B cell (primary cell): Measurements from ENCODE around the gene THOP1. TPM values are rescaled to one million over a fixed set of nuclear protein-coding genes. Genes with fewer than 3 reads are reported as not detected.

Source experiments
- ATAC-seq: fragments of 200-7000 bp; cut with Tn5 transposase; one replicate; pipeline ENCODE4 v1.10.0; 2021; ENCODE audit warnings: low read depth, mild to moderate bottlenecking, moderate number of reproducible peaks, moderate library complexity
- CTCF ChIA-PET: fragments of 350-600 bp; sonication (Branson Sonifier 250); formaldehyde crosslinking; loops from one replicate; lab custom pipeline; 2021; ENCODE audit warnings: antibody characterized with exemption, inconsistent platforms; lab: Charles Lee
- POLR2A ChIA-PET: fragments of 350-600 bp; sonication (Branson Sonifier 250); formaldehyde crosslinking; loops from one replicate; lab custom pipeline; 2021; ENCODE audit warnings: antibody characterized with exemption; lab: Charles Lee
- DNase-seq: peaks from one replicate; pipeline ENCODE4 v3.0.0; 2013
- H2AFZ ChIP-seq: 2 replicates; pipeline ENCODE4 v1.6.1; 2012; ENCODE audit warnings: mild to moderate bottlenecking, low read depth, low read length; ENCODE audit not compliant: insufficient read depth, poor library complexity, severe bottlenecking
- H3K27ac ChIP-seq, 2 donors: 1 replicate in 1 of 2; 2 replicates in 1 of 2; pipeline ENCODE4 v1.5.1; 2012 to 2013; ENCODE audit warnings: low read length in 2 of 2, mild to moderate bottlenecking in 2 of 2, moderate library complexity in 1 of 2
- H3K27me3 ChIP-seq, 4 experiments: fragments of 200-600 bp in 1 of 4; sonication (generic) in 1 of 4; replicated peaks in 1 of 4; 1 replicate in 2 of 4; 2 replicates in 2 of 4; pipeline versions ENCODE4 v1.6.1 to v1.7.0; 2013 to 2016; ENCODE audit warnings: low read length in 3 of 4, mild to moderate bottlenecking in 2 of 4, mixed read lengths in 1 of 4, moderate library complexity in 1 of 4; ENCODE audit not compliant: insufficient read depth in 4 of 4, control insufficient read depth in 3 of 4; ENCODE audit errors: control extremely low read depth in 1 of 4
- H3K36me3 ChIP-seq, 2 experiments: replicated peaks in 1 of 2; 1 replicate in 1 of 2; 2 replicates in 1 of 2; pipeline versions ENCODE4 v1.6.1 to v1.7.1; 2013; ENCODE audit warnings: low read length in 1 of 2; ENCODE audit not compliant: insufficient read depth in 2 of 2, control insufficient read depth in 1 of 2; ENCODE audit errors: control extremely low read depth in 1 of 2, extremely low read depth in 1 of 2
- H3K4me1 ChIP-seq, 2 donors: fragments of 200-600 bp in 1 of 2; sonication (generic) in 1 of 2; 1 replicate in 1 of 2; 2 replicates in 1 of 2; pipeline versions ENCODE4 v1.5.1 to v1.6.1; 2013 to 2017; ENCODE audit warnings: low read length in 2 of 2; ENCODE audit not compliant: control insufficient read depth in 2 of 2, insufficient read depth in 2 of 2
- H3K4me2 ChIP-seq: replicated peaks from 2 replicates; pipeline ENCODE3; 2012; ENCODE audit warnings: mild to moderate bottlenecking, low read depth, low read length; ENCODE audit not compliant: poor library complexity, severe bottlenecking
- H3K4me3 ChIP-seq, 5 experiments: fragments of 200-600 bp in 1 of 5; sonication (generic) in 1 of 5; 1 replicate in 3 of 5; 2 replicates in 2 of 5; pipeline versions ENCODE4 v1.5.1 to v1.7.0; 2011 to 2016; ENCODE audit warnings: low read length in 4 of 5, mild to moderate bottlenecking in 4 of 5, low read depth in 2 of 5, control low read depth in 1 of 5, moderate library complexity in 1 of 5; ENCODE audit not compliant: insufficient read depth in 1 of 5; ENCODE audit errors: control extremely low read depth in 1 of 5, extremely low read depth in 1 of 5
- H3K79me2 ChIP-seq: fragments of 200-600 bp; sonication (generic); one replicate; pipeline ENCODE4 v1.6.0; 2016; ENCODE audit warnings: low read length; ENCODE audit not compliant: control insufficient read depth, insufficient read depth
- H3K9ac ChIP-seq: fragments of 200-600 bp; sonication (generic); 2 replicates; pipeline ENCODE4 v1.6.1; 2017; ENCODE audit warnings: mild to moderate bottlenecking, low read length, moderate library complexity
- H3K9me3 ChIP-seq, 3 donors: one replicate each; pipeline versions ENCODE4 v1.6.1 to v1.7.1; 2013; ENCODE audit warnings: low read length in 2 of 3; ENCODE audit not compliant: control insufficient read depth in 2 of 3, insufficient read depth in 1 of 3; ENCODE audit errors: control extremely low read depth in 1 of 3
- H4K20me1 ChIP-seq: 2 replicates; pipeline ENCODE4 v1.6.0; 2012; ENCODE audit warnings: mild to moderate bottlenecking, low read length; ENCODE audit not compliant: insufficient read depth, control insufficient read depth, poor library complexity, severe bottlenecking
- H3K27ac Mint-ChIP-seq: one replicate; pipeline ENCODE4 v1.8.0; 2021; ENCODE audit warnings: mixed read lengths
- H3K27me3 Mint-ChIP-seq: one replicate; pipeline ENCODE4 v1.8.0; 2021; ENCODE audit warnings: mixed read lengths
- H3K4me1 Mint-ChIP-seq: one replicate; pipeline ENCODE4 v1.8.0; 2021; ENCODE audit warnings: mixed read lengths
- H3K4me3 Mint-ChIP-seq: one replicate; pipeline ENCODE4 v1.8.0; 2021; ENCODE audit warnings: mixed read lengths
- H3K9me3 Mint-ChIP-seq: one replicate; pipeline ENCODE4 v1.8.0; 2022; ENCODE audit warnings: mixed read lengths; ENCODE audit not compliant: insufficient read depth
- CTCF ChIP-seq: fragments of 200-600 bp; IDR thresholded peaks from one replicate; pipeline ENCODE4 v1.8.0; 2022; ENCODE audit warnings: antibody characterized with exemption, mild to moderate bottlenecking
- EZH2 ChIP-seq: IDR thresholded peaks from 2 replicates; pipeline ENCODE4 v1.6.1; 2012; ENCODE audit warnings: borderline replicate concordance, low read depth, mild to moderate bottlenecking, moderate library complexity, low read length; ENCODE audit not compliant: insufficient read depth, poor library complexity, severe bottlenecking
- WGBS: methylation state at CpG from one replicate; pipeline ENCODE4 v1.1.5; 2013; ENCODE audit warnings: missing lambda C conversion rate; ENCODE audit not compliant: insufficient coverage; 5-methylcytosine and 5-hydroxymethylcytosine counted together
- intact Hi-C: fragments of 100-400 bp; cut with micrococcal nuclease; formaldehyde crosslinking; loops from one replicate; pipeline ENCODE4 v1.10.0; 2022
- polyA plus RNA-seq: library from polyadenylated mRNA; depleted of rRNA; stranded (reverse); fragments of >200 nt; gene quantifications from 2 replicates; pipeline ENCODE4 v1.2.3, GENCODE V29; 2012
- total RNA-seq, 2 donors: library from RNA; stranded (reverse); fragments of 120-200 nt in 1 of 2; gene quantifications; 1 replicate in 1 of 2; 2 replicates in 1 of 2; pipeline versions ENCODE4 v1.2.3 to v1.2.4, GENCODE V29; 2013 to 2022

The THOP1 gene
- total and polyA plus RNA-seq, 2 donors (not counting 1 experiment from before 2014, with no cell fraction given): 54.3 to 56.4 TPM

GRCh38 chr19:2846180-2846894 is 61.0 kb downstream of the THOP1 start:
- H3K9me3 Mint-ChIP-seq: no peaks in the 10 kb centered on the region
- H3K27me3 Mint-ChIP-seq: no peaks in the 10 kb centered on the region
- intact Hi-C loops: no loop called here
- Histone ChIP-seq H3K36me3 (peaks cover 5 to 6% of the 10 kb centered on the region in 2 experiments), H3K79me2 (peaks cover 47% of the 10 kb centered on the region), H3K9me3 (peaks cover 7 to 15% (median 7%) of the 10 kb centered on the region in 3 donors), H4K20me1 (no peaks in the 10 kb centered on the region), H3K27me3 (no peaks in the 10 kb centered on the region), H3K4me3 (no peak overlapping the region), H2AFZ (no peak overlapping the region), H3K27ac (no peak overlapping the region), H3K9ac (no peak overlapping the region), H3K4me1 (peaks cover 11 to 15% of the 10 kb centered on the region in 2 donors), H3K4me2 (no peak overlapping the region)
- TF ChIP-seq CTCF (no peak), EZH2 (no peak)
- ChIA-PET POLR2A (no interaction called here), CTCF (no interaction called here)
- H3K4me3 Mint-ChIP-seq: no peak overlapping the region
- no peak for DNase-seq
- H3K27ac Mint-ChIP-seq: no peak overlapping the region
- peaks cover 26% of the 10 kb centered on the region for H3K4me1 Mint-ChIP-seq
- ATAC-seq: no peak
- 97% methylated on average over 10 of the region's 13 CpGs for WGBS

GRCh38 chr19:2847507-2847906 is 62.2 kb downstream of the THOP1 start:
- Histone ChIP-seq H3K36me3 (peaks cover 14 to 18% of the 10 kb centered on the region in 2 experiments), H3K4me2 (no peak overlapping the region), H3K79me2 (peaks cover 42% of the 10 kb centered on the region), H3K4me3 (no peak overlapping the region), H3K4me1 (peaks cover 6 to 9% of the 10 kb centered on the region in 2 donors), H4K20me1 (no peaks in the 10 kb centered on the region), H2AFZ (no peak overlapping the region), H3K9me3 (peaks cover 13 to 24% (median 14%) of the 10 kb centered on the region in 3 donors), H3K27ac (no peak overlapping the region), H3K27me3 (no peaks in the 10 kb centered on the region), H3K9ac (no peak overlapping the region)
- ChIA-PET CTCF (no interaction called here), POLR2A (no interaction called here)
- H3K4me3 Mint-ChIP-seq: no peak overlapping the region
- DNase-seq (no peak), ATAC-seq (no peak)
- no peak overlapping the region for H3K27ac Mint-ChIP-seq
- intact Hi-C loops: no loop called here
- no peak for TF ChIP-seq EZH2
- no peaks in the 10 kb centered on the region for H3K9me3 Mint-ChIP-seq
- H3K4me1 Mint-ChIP-seq: peaks cover 21% of the 10 kb centered on the region
- WGBS: 100% methylated on average over 3 of the region's 3 CpGs
- H3K27me3 Mint-ChIP-seq: no peaks in the 10 kb centered on the region
